HT1080 (cell line): ENCODE results near the gene SERPIND1. TPM values are rescaled to one million over a fixed set of nuclear protein-coding genes. Genes with fewer than 3 reads are reported as not detected.
"Not testable (repeated sequence)": the region's sequence is repeated elsewhere in the genome, so short reads cannot be mapped to it uniquely, and the experiment has no call there.

Source experiments
- DNase-seq: peaks from one replicate; pipeline ENCODE4 v3.0.0-alpha.2; 2015; ENCODE audit warnings: low read depth
- total RNA-seq: library from RNA; depleted of rRNA; stranded (reverse); fragments of >200 nt; shearing (Covaris generic); gene quantifications from 2 replicates; pipeline ENCODE4 v1.2.3, GENCODE V29; 2014

SERPIND1 gene
- total RNA-seq, 1 experiment from 2014 or later: 0.80 TPM

DNA sequence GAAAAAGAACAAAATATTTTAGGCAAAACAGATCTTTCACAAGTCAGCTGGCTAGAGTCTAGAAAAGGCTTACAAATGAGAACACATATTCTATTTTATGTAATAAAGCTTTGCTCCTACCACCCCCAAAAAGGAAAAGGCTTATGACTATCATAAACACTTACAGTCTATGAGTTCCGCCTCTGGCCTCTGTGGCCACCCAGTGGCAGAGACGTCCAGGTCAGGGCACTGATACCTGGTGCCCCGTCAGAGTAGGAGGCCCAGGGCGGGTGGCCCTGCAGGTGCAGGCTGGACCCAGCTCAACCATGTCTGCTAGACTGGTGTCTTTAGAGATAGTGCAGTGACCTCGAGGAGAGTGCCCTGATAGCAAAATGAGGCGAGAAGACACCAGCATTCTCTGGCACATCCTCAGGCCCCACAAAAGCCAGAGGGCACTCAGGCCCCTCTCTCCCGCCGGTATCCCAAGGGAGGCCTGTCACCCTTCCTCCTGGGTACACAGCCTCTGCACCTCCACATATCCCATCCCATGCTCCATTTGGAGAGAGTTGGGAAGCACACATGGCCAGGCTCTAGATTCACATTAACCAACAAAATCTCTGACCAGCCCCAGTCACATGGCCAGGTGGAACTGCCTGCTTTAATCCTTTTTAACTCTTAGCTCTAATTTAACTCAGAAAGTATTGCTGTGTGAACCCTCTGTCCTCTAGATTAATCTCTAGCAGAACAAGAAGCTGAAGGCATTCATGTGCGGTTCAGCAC, 27.3 kb upstream of the SERPIND1 start:
- DNase-seq: no peak

GRCh38 chr22:20747223-20747622, 26.7 kb upstream of the SERPIND1 start:
- DNase-seq: no peak

- DNase-seq: no peak
Measured at GRCh38 chr22:20748082-20748481, 25.8 kb upstream of the SERPIND1 start.

GRCh38 chr22:20748731-20749428, 25.0 kb upstream of the SERPIND1 start:
- no peak for DNase-seq

GRCh38 chr22:20749453-20749852, 24.5 kb upstream of the SERPIND1 start:
- no peak for DNase-seq

DNA sequence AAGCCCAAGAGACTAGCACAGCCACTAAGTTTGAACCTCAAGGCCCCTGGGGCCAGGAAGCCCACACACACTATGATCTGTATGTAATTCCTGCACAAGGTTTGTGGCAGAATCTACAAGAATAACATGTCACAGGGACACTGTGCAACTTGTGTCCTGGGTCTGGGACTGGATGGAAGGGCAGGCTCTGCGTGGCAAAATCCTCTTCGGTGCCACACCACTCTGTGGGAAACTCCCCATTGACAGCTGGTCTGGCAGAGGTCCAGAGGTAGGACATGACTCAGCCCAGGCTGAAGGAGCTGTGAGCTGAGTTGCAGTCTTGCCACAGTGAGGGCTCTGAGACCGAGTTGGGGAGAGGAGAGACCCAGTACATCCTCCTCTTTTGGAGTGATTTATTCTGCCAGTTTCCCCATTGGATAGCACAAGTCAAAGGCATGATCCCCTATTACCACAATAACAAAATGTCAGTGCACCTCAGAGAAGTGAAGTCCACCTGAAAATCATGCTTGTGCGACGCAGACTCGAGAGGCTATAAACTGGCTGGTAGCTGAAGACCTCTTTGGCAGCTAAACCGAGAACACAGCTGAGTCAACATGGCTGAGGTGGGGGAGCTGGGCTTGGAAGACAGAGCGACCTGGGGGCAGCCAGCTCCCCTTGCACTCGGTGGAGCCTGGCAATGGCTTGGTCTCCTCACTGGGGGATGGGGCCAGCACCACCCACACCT, 23.3 kb upstream of the SERPIND1 start:
- peak; percentile 72 for DNase-seq

GRCh38 chr22:20751185-20751851, 22.6 kb upstream of the SERPIND1 start:
- DNase-seq: no peak

DNA sequence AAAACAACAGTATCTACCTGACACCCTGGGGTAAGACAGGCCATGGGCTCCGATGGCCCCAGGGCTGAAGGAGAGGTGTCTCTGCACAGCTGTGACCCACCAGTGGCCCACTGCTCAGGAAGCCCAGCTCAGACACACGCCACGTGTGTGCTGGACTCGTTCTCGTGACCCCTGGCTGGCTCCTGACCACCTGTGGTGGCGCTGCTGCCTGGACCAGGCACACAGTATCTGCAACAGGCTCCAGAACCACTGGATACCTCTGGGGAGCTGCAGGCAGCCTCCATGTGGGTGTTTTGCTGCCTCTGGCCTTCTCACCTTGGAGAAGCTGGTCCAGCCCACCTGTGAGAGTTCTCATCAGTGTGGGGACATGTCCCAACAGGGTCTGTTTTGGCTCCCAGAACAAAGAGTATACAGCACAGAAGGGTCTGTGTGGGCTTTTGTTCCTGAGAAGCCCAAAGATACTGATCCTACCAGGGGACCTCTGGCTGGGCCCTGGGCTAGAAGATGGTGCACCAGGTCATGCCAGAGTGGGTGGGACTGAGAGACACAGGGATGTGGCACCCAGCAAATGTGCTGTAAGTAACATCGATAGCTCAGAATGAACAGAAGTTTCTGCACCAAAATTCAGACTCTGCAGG, 21.7 kb upstream of the SERPIND1 start:
- DNase-seq: no peak

- no peak for DNase-seq
Measured at GRCh38 chr22:20752873-20753272, 21.0 kb upstream of the SERPIND1 start.

GRCh38 chr22:20756846-20757245, 17.1 kb upstream of the SERPIND1 start:
- no peak for DNase-seq

DNA sequence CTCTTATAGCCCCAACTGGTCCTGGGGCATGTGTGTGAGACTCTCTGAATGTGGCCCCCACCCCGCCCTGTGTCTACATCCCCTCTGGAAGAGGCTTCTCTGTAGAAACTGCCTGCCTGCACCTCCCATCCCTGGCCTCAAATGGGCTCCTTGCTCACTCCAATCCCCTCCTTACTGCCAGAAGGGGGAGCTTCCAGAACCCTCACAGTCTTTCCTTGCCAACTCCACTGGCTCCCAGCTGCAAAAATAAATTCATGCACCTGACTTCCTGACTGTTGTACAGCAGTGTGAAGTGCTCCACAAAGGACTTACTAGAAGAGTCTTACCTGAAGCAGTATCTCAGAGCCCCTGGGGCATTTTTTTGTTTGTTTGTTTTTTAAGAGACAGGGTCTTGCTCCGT, 15.2 kb upstream of the SERPIND1 start:
- no peak for DNase-seq

GRCh38 chr22:20760084-20760483, 13.8 kb upstream of the SERPIND1 start:
- no peak for DNase-seq

DNA sequence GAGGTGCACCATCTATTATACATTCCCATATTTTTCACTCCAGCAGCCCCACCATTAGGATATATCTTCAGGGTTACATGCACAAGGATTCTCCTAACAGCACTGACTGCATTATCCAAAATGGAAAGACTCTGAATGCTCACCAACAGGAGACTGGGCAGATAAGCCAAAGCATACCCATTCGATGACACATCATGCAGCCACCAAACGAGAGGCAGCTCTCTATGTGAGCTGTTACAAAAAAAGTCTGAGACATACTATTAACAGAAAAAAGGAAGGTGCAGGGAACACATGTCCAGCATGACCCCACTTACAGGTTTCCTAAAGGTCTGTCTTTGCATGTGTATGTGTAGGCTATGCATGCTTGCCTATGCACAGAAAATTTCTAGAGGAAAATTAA, 12.4 kb upstream of the SERPIND1 start:
- DNase-seq: no peak

GRCh38 chr22:20762233-20762796, 11.6 kb upstream of the SERPIND1 start:
- DNase-seq: no peak

DNA sequence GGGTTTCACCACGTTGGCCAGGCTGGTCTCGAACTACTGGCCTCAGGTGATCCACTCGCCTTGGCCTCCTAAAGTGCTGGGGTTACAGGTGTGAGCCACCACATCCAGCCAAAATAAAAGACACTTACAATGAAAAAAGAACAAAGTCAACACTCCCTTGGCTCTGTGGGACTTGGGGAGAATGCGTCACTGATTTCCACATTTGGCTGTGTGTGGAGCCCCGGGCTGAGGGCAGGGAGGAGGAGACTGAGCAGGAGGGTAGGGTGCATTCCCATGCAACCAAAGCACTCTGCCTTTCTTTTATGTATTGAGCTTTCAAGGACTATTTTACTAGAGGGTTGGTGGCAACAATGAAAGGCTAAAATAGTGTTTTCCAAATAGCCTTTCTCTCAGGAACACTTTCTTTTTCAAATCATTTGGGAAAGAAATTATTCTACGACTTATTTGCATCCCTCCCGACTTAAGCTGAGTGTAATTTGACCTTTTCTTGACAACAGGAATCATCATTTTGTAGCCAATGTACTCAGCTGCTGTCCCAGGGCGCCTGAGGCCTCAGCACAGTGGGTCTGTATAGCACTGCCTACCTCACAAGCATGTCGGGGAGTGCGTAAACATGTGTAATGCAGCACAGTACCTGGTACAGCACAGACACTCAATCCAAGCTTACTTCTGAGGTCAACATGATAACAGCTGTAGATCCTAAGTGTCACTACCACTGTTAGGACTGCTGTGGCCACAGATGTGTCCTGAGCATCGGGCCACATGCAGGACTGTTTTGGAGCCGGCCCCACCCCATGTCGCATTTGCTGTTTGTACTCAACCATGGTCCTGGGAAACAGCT, 10.1 kb upstream of the SERPIND1 start:
- no peak for DNase-seq

DNA sequence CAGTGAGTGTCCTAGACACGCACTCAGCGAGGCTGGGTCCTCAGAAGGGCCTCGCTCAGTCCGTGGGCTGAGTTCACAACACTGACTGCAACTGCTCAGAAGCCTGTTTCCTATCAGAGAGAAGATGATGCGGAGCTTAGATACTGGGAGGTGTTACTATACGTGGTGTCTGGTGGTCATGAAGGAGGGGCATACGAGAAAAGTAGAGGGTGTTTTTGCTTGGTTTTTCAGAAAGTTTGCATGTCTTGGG, 9.5 kb upstream of the SERPIND1 start:
- no peak for DNase-seq

- no peak for DNase-seq
Measured at GRCh38 chr22:20764729-20765128, 9.2 kb upstream of the SERPIND1 start.

DNA sequence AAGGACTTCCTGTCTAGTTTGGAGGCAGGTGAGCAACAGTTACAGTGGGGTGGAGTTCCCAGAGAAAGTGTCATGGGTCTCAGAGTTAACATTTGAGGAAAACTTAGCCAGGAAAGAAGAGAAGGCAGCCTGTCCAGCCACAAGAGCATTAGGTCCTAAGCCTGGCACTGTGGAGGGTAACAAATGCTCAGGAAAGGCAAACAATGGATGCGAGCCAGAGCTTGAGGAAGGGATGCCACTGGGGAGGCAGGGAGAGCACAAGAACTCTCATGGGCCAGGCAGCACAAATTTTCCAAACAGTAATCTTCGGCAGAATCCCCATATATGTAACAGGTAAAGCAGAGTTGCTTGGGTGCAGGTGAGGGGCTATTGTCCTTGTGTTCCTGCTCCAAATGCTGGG, 8.0 kb upstream of the SERPIND1 start:
- DNase-seq: no peak

DNA sequence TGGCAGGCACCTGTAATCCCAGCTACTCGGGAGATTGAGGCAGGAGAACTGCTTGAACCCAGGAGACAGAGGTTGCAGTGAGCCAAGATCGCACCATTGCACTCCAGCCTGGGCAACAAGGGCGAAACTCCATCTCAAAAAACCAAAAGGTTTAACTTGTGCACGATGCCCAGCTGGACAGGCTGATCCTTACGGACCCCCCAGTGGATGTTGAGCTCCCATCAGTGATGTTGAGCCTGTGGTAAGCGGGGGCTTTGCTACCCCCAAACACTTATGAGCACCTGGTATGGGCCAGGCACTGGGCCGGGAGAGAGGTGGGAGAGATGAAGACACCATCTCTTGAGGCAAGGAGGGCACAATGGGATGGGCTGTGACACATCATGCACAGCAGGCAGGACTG, 7.4 kb upstream of the SERPIND1 start:
- no peak for DNase-seq

DNA sequence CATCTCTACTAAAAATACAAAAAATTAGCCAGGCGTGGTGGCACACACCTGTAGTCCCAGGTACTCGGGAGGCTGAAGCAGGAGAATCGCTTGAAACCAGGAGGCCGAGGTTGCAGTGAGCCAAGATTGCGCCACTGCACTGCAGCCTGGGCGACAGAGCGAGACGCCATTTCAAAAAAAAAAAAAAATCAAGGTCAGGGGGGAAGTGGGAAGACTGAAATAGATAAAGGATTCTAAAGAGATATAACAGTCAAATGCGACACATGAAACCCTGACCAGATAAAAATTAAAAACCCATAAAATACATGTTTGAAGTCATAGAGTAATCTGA, 4.5 kb upstream of the SERPIND1 start:
- not testable (repeated sequence) for DNase-seq
